Mucosa of rectum (tissue), 2 donors: ENCODE results near the gene ASH1L.

Source experiments
- H3K27ac ChIP-seq, 2 donors: one replicate each; pipeline ENCODE4 v1.7.0; 2013; ENCODE audit warnings: inconsistent platforms in 2 of 2, low read depth in 2 of 2, low read length in 2 of 2
- H3K27me3 ChIP-seq, 2 donors: one replicate each; pipeline ENCODE4 v1.7.0; 2013; ENCODE audit warnings: low read length in 2 of 2; ENCODE audit not compliant: control insufficient read depth in 2 of 2, insufficient read depth in 2 of 2
- H3K36me3 ChIP-seq, 2 donors: one replicate each; pipeline ENCODE4 v1.7.0; 2013; ENCODE audit warnings: low read length in 2 of 2; ENCODE audit not compliant: control insufficient read depth in 2 of 2, insufficient read depth in 2 of 2
- H3K4me1 ChIP-seq, 2 donors: one replicate each; pipeline ENCODE4 v1.7.0; 2013; ENCODE audit warnings: low read length in 2 of 2, mild to moderate bottlenecking in 1 of 2; ENCODE audit not compliant: control insufficient read depth in 2 of 2, insufficient read depth in 2 of 2
- H3K4me3 ChIP-seq, 2 donors: one replicate each; pipeline ENCODE4 v1.7.0; 2013; ENCODE audit warnings: low read length in 2 of 2
- H3K9ac ChIP-seq, 2 donors: one replicate each; pipeline ENCODE4 v1.7.0; 2013; ENCODE audit warnings: low read length in 2 of 2, low read depth in 1 of 2, mild to moderate bottlenecking in 1 of 2
- H3K9me3 ChIP-seq, 2 donors: one replicate each; pipeline ENCODE4 v1.7.0; 2013; ENCODE audit warnings: low read length in 2 of 2; ENCODE audit not compliant: control insufficient read depth in 2 of 2
- donor health status: healthy.
- donor health status: Normal muscosa, but diverticular disease.

The ASH1L gene

GRCh38 chr1:155324037-155324716, 238.4 kb downstream of the ASH1L start:
- Histone ChIP-seq H3K9ac (peak overlapping the region; percentile 95 to 96), H3K4me3 (peak overlapping the region; percentile 91 to 93), H3K27ac (peak overlapping the region; percentile 99 to 100), H3K4me1 (peaks cover 34% of the 10 kb centered on the region in 2 donors), H3K27me3 (no peaks in the 10 kb centered on the region), H3K36me3 (peaks cover 19 to 25% of the 10 kb centered on the region in 2 donors), H3K9me3 (no peaks in the 10 kb centered on the region)

GRCh38 chr1:155323729-155324036, 238.9 kb downstream of the ASH1L start:
- Histone ChIP-seq H3K4me1 (peaks cover 34% of the 10 kb centered on the region in 2 donors), H3K4me3 (peak overlapping the region; percentile 91 to 93), H3K9ac (peak overlapping the region; percentile 95 to 96), H3K27me3 (no peaks in the 10 kb centered on the region), H3K27ac (peak overlapping the region; percentile 99 to 100), H3K9me3 (no peaks in the 10 kb centered on the region), H3K36me3 (peaks cover 20 to 28% of the 10 kb centered on the region in 2 donors)

- peaks cover 34% of the 10 kb centered on the region in 2 donors for H3K4me1 ChIP-seq
- H3K27ac ChIP-seq: peak overlapping the region; percentile 99 to 100
- peaks cover 23 to 28% of the 10 kb centered on the region in 2 donors for H3K36me3 ChIP-seq
- H3K27me3 ChIP-seq: no peaks in the 10 kb centered on the region
- H3K9ac ChIP-seq: peak overlapping the region; percentile 81 to 95
- no peaks in the 10 kb centered on the region for H3K9me3 ChIP-seq
- peak overlapping the region; percentile 75 to 93 for H3K4me3 ChIP-seq
These were observed 239.5 kb downstream of the ASH1L start for GRCh38 chr1:155322953-155323728.

- Histone ChIP-seq H3K27ac (peak overlapping the region; percentile 99 to 100), H3K9me3 (no peaks in the 10 kb centered on the region), H3K9ac (peak overlapping the region; percentile 56 to 95), H3K4me1 (peaks cover 34% of the 10 kb centered on the region in 2 donors), H3K4me3 (peak overlapping the region; percentile 43 to 66), H3K27me3 (no peaks in the 10 kb centered on the region), H3K36me3 (peaks cover 21 to 28% of the 10 kb centered on the region in 2 donors)
These were observed 240.0 kb downstream of the ASH1L start for GRCh38 chr1:155322571-155322952.

- H3K36me3 ChIP-seq: peaks cover 18 to 24% of the 10 kb centered on the region in 2 donors
- H3K4me3 ChIP-seq: peak overlapping the region; percentile 70 to 75
- peak overlapping the region; percentile 18 to 56 for H3K9ac ChIP-seq
- H3K27me3 ChIP-seq: no peaks in the 10 kb centered on the region
- peak overlapping the region in 1 of 2 donors; percentile 100 for H3K27ac ChIP-seq
- H3K4me1 ChIP-seq: peaks cover 34 to 38% of the 10 kb centered on the region in 2 donors
- H3K9me3 ChIP-seq: no peaks in the 10 kb centered on the region
These were observed 240.7 kb downstream of the ASH1L start for GRCh38 chr1:155321639-155322503.

GRCh38 chr1:155320661-155321617, 241.7 kb downstream of the ASH1L start, which contains the start of gene RUSC1:
Gene RUSC1 (plus strand): TSS chr1:155320894. CDS start chr1:155321774, 880 bp downstream.
- peaks cover 31 to 36% of the 10 kb centered on the region in 2 donors for H3K4me1 ChIP-seq
- H3K27me3 ChIP-seq: no peaks in the 10 kb centered on the region
- H3K4me3 ChIP-seq: peak within 1 kb of the TSS; percentile 70 to 75
- H3K9ac ChIP-seq: peak within 1 kb of the TSS; percentile 60 to 69
- H3K9me3 ChIP-seq: no peaks in the 10 kb centered on the region
- peak within 1 kb of the TSS; percentile 72 to 73 for H3K27ac ChIP-seq
- H3K36me3 ChIP-seq: peaks cover 11 to 15% of the 10 kb centered on the region in 2 donors

- H3K9me3 ChIP-seq: no peaks in the 10 kb centered on the region
- peak overlapping the region; percentile 70 to 75 for H3K4me3 ChIP-seq
- H3K4me1 ChIP-seq: peaks cover 24 to 29% of the 10 kb centered on the region in 2 donors
- peaks cover 11 to 15% of the 10 kb centered on the region in 2 donors for H3K36me3 ChIP-seq
- H3K9ac ChIP-seq: peak overlapping the region; percentile 60 to 69
- no peaks in the 10 kb centered on the region for H3K27me3 ChIP-seq
- peak overlapping the region; percentile 72 to 73 for H3K27ac ChIP-seq
These were observed 242.4 kb downstream of the ASH1L start for GRCh38 chr1:155320252-155320651.

GRCh38 chr1:155319536-155319935, 243.1 kb downstream of the ASH1L start:
- Histone ChIP-seq H3K9ac (no peak overlapping the region), H3K4me1 (peaks cover 23 to 28% of the 10 kb centered on the region in 2 donors), H3K36me3 (peaks cover 15 to 16% of the 10 kb centered on the region in 2 donors), H3K4me3 (no peak overlapping the region), H3K9me3 (no peaks in the 10 kb centered on the region), H3K27ac (no peak overlapping the region), H3K27me3 (no peaks in the 10 kb centered on the region)

- no peaks in the 10 kb centered on the region for H3K9me3 ChIP-seq
- H3K27me3 ChIP-seq: no peaks in the 10 kb centered on the region
- H3K4me1 ChIP-seq: peaks cover 23 to 28% of the 10 kb centered on the region in 2 donors
- no peak overlapping the region for H3K4me3 ChIP-seq
- peaks cover 19 to 20% of the 10 kb centered on the region in 2 donors for H3K36me3 ChIP-seq
- H3K9ac ChIP-seq: no peak overlapping the region
- no peak overlapping the region for H3K27ac ChIP-seq
These were observed 244.5 kb downstream of the ASH1L start for GRCh38 chr1:155318082-155318481.
